BE2C (cell line): Measurements from ENCODE around the gene GP1BB.

ENCODE experiments used
- DNase-seq: peaks from one replicate; pipeline ENCODE4 v3.0.0-alpha.2; 2020
- H3K27me3 ChIP-seq: fragments of 250-450 bp; sonication (Bioruptor Pico); 2 replicates; pipeline ENCODE4 v1.5.1; 2020; ENCODE audit warnings: mild to moderate bottlenecking
- H3K36me3 ChIP-seq: fragments of 250-450 bp; sonication (Bioruptor Pico); 2 replicates; pipeline ENCODE4 v1.5.1; 2020; ENCODE audit warnings: mild to moderate bottlenecking
- H3K4me1 ChIP-seq: fragments of 250-450 bp; sonication (Bioruptor Pico); 2 replicates; pipeline ENCODE4 v1.5.1; 2020
- H3K4me3 ChIP-seq: 2 replicates; pipeline ENCODE4 v1.5.1; 2011; ENCODE audit warnings: low read depth, low read length
- H3K9me3 ChIP-seq: fragments of 250-450 bp; sonication (Bioruptor Pico); 2 replicates; pipeline ENCODE4 v1.5.1; 2020
- TF ChIP-seq, protein P1 (sequence below): IDR thresholded peaks from 2 replicates; pipeline ENCODE4 v1.5.1; 2012; ENCODE audit warnings: mild to moderate bottlenecking, low read depth, low read length

GP1BB gene

DNA sequence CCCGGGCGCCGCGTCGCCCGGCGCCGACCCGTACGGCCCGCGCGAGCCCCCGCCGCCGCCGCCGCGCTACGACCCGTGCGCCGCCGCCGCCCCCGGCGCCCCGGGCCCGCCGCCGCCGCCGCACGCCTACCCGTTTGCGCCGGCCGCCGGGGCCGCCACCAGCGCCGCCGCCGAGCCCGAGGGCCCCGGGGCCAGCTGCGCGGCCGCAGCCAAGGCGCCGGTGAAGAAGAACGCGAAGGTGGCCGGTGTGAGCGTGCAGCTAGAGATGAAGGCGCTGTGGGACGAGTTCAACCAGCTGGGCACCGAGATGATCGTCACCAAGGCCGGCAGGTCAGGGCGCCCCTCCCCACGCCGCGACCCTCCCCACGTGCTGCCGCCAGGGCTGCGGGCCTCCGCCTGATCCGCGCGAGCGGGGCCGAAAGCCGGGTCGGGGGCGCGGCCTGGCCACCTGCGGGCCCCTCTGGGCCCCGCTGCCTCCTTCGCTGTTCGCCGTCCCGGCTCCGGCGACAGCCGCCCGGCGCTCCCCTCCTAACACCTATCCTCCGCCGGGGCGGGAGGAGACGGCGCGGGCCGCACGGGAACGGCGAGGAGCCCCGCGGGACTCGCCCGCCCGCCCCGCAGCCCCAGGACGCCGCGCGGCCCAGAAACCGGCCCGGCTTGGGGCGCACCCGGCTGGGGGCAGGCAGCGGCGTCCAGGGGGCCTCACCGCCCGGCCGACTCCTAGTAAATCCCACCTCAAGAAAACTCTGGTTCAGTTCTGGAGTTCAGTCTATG is 37.8 kb downstream of the GP1BB start:
- no peak for DNase-seq
- Histone ChIP-seq H3K4me1 (no peaks in the 10 kb centered on the region), H3K36me3 (no peaks in the 10 kb centered on the region), H3K4me3 (no peak overlapping the region), H3K27me3 (peaks cover 93% of the 10 kb centered on the region), H3K9me3 (no peaks in the 10 kb centered on the region)
- TF ChIP-seq, protein P1, sequence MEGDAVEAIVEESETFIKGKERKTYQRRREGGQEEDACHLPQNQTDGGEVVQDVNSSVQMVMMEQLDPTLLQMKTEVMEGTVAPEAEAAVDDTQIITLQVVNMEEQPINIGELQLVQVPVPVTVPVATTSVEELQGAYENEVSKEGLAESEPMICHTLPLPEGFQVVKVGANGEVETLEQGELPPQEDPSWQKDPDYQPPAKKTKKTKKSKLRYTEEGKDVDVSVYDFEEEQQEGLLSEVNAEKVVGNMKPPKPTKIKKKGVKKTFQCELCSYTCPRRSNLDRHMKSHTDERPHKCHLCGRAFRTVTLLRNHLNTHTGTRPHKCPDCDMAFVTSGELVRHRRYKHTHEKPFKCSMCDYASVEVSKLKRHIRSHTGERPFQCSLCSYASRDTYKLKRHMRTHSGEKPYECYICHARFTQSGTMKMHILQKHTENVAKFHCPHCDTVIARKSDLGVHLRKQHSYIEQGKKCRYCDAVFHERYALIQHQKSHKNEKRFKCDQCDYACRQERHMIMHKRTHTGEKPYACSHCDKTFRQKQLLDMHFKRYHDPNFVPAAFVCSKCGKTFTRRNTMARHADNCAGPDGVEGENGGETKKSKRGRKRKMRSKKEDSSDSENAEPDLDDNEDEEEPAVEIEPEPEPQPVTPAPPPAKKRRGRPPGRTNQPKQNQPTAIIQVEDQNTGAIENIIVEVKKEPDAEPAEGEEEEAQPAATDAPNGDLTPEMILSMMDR = no peak

DNA sequence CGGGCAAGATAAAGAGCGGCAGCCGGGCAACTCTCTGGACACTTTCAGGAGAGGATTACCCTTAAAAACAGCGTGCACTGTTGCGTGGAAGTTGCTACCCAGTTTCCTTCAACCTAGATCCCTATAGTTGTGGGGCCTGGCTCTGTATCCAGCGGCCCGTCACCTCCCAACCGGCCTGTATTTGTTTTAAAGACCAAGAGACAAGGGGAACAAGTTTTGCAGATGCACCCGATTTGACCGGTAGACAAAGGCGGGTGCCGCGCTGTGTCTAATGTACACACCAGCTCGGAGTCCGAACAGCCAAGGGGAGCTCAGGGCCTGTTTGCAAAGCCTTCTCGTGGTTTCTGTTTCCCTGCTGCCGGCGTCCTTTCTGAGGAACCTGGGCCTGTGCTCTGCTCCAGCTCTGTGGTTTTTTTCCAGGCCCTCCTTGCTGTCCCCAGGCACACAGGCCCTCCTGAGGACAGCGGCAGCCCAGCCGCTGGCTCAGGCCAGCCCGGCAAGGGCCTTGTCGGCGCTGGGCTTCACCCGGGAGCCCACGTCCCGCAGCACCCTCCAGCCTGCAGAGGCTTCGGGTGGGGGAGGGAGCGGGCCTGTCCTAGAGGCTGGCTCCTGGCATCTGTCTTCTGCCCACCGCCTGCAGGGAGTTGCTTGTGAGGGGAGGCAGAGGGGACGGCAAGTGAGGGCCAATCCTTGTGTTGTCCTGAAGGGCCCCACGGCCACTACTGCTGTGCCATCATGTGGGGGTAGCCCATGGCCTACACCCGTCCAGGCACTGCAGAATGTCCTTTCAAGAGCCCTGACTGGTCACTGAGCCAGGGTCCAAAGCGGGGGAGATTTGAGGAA is 38.6 kb downstream of the GP1BB start:
- Histone ChIP-seq H3K27me3 (peaks cover 93% of the 10 kb centered on the region), H3K4me3 (no peak overlapping the region), H3K9me3 (no peaks in the 10 kb centered on the region), H3K4me1 (no peaks in the 10 kb centered on the region), H3K36me3 (no peaks in the 10 kb centered on the region)
- DNase-seq = no peak
- TF ChIP-seq, protein P1 = no peak

DNA sequence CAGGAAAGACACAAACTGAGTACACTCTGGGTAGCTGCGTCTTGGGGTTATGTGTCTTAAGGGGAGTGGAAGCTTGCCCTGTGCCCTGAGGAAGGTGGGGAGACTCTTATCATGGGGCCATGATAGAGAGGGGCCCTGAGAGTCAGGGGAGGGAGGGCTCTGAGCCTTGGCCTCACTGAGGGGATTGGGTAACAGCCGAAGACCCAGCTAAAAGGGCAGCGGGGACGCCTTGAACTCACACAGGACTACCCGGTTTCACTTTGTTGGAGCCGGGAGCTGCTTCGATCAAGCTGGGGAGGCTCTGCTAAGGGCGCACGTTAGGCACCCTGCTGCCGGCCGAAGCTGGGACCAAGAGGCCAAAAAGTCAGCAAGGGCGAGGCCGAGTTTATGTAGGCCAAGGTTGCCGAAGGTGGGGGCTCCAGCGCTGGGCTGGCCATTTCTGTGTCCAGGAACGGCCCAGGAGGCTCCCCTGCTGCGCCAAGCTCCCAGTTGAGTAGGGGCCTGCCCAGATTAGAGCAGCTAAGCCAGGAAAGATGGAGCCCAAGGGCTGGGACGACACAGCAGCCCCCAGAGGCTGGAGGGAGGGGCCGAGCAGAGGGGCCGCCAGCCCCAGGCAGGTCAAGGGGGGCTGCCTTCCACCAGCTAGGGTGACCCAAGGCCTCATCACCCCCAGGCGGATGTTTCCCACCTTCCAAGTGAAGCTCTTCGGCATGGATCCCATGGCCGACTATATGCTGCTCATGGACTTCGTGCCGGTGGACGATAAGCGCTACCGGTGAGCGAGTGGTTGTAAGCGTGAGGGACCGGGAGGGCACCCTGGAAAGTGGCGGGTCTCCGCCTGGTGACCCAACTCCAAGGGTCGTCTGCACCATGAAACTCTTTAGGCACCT is 39.5 kb downstream of the GP1BB start:
- Histone ChIP-seq H3K4me1 (no peaks in the 10 kb centered on the region), H3K4me3 (no peak overlapping the region), H3K9me3 (no peaks in the 10 kb centered on the region), H3K27me3 (peaks cover 93% of the 10 kb centered on the region), H3K36me3 (no peaks in the 10 kb centered on the region)
- no peak for DNase-seq
- TF ChIP-seq, protein P1 = no peak

DNA sequence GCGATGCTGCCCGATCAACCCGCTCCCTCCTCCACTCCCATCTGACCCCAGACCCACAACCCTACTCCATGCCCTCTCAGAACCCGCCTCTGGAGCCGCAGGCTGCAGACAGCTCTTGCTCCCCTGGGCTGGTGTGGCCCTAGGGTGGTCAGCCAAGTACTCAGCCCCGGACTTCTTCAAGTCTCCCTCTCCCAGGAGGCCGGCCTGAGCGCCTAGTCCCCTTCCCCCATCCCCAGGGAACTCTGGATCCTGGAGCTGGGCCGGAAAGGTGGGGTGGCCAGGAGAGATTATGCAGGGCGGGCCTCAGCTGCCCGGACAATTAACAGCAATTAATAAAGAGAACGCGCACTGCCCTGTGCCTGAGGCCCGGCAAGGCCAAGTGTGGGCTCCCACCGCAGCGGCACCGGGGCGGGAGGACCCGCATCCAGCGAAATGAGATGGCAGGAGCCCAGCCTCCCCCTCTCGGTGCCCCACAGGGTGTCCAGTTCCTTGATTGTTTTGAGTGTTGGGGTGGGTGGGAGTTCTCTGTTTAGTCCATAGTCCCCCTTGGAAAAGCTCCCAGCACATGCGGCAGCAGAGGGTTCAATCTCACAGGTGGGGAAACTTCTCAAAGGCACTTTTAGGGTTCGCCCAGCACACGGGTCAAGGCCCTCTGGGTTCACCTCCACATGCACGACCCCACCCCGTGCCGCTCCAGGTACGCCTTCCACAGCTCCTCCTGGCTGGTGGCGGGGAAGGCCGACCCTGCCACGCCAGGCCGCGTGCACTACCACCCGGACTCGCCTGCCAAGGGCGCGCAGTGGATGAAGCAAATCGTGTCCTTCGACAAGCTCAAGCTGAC is 40.3 kb downstream of the GP1BB start:
- Histone ChIP-seq H3K4me3 (no peak overlapping the region), H3K36me3 (no peaks in the 10 kb centered on the region), H3K9me3 (no peaks in the 10 kb centered on the region), H3K27me3 (peaks cover 93% of the 10 kb centered on the region), H3K4me1 (no peaks in the 10 kb centered on the region)
- TF ChIP-seq, protein P1 = no peak
- no peak for DNase-seq

DNA sequence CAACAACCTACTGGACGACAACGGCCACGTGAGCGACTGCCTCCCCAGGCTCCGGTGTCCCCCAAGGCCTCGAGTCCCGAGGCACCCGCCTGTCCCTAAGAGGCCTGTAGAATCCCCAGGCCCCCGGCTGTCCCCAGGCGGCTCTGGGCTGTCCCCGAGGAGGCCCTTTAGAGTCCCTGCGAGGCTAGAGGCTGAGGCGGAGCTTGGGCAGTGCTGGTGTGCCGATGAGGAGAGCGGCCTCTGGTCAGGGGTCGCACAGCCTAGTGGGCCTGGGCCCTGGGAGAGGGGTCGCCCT is 40.9 kb downstream of the GP1BB start:
- Histone ChIP-seq H3K36me3 (no peaks in the 10 kb centered on the region), H3K4me3 (no peak overlapping the region), H3K27me3 (peaks cover 93% of the 10 kb centered on the region), H3K9me3 (no peaks in the 10 kb centered on the region), H3K4me1 (no peaks in the 10 kb centered on the region)
- DNase-seq = no peak
- TF ChIP-seq, protein P1 = no peak
